Prostate gland (tissue), 2 donors: ENCODE data around the gene ZC3H12C. TPM values are rescaled to one million over a fixed set of nuclear protein-coding genes. Genes with fewer than 3 reads are reported as not detected.

ENCODE experiments used
- DNase-seq: peaks from one replicate; pipeline ENCODE4 v3.0.0-alpha.2; 2019; ENCODE audit warnings: low spot score
- H3K27ac ChIP-seq, 2 donors: fragments of 200-600 bp; sonication (generic); 2 replicates each; pipeline ENCODE4 v1.5.1; 2017 to 2019
- H3K27me3 ChIP-seq: fragments of 200-600 bp; sonication (generic); replicated peaks from 2 replicates; pipeline ENCODE4 v1.5.1; 2019; ENCODE audit not compliant: insufficient read depth
- H3K36me3 ChIP-seq, 2 donors: fragments of 200-600 bp; sonication (generic); 1 replicate in 1 of 2; 2 replicates in 1 of 2; pipeline versions ENCODE4 v1.5.1 to v1.8.1; 2017 to 2019
- H3K4me1 ChIP-seq: fragments of 200-600 bp; sonication (generic); replicated peaks from 2 replicates; pipeline ENCODE4 v1.5.1; 2019
- H3K4me3 ChIP-seq, 2 donors: fragments of 200-600 bp; sonication (generic); 2 replicates each; pipeline ENCODE4 v1.5.1; 2017 to 2019
- H3K9me3 ChIP-seq: fragments of 200-600 bp; sonication (generic); 2 replicates; pipeline ENCODE4 v1.5.1; 2017
- CTCF ChIP-seq, 4 experiments: fragments of 200-600 bp in 2 of 4; fragments of 450-650 bp in 2 of 4; sonication (generic) in 2 of 4; IDR thresholded peaks; 1 replicate in 3 of 4; 2 replicates in 1 of 4; pipeline ENCODE4 v1.5.1; 2016 to 2019; ENCODE audit warnings: antibody characterized with exemption in 4 of 4, mild to moderate bottlenecking in 2 of 4, moderate library complexity in 2 of 4
- POLR2A ChIP-seq: fragments of 450-650 bp; IDR thresholded peaks from one replicate; pipeline ENCODE4 v1.6.1; 2016; ENCODE audit warnings: antibody characterized with exemption, mild to moderate bottlenecking
- POLR2AphosphoS5 ChIP-seq: sonication (generic); formaldehyde crosslinking; IDR thresholded peaks from one replicate; pipeline ENCODE4 v1.6.1; 2017; ENCODE audit warnings: antibody characterized with exemption
- WGBS: methylation state at CpG from one replicate; pipeline ENCODE4 v1.1.5; 2018; 5-methylcytosine and 5-hydroxymethylcytosine counted together
- intact Hi-C: fragments of 100-400 bp; cut with DNase I; formaldehyde crosslinking; loops from one replicate; pipeline ENCODE4 v1.14.2; 2022
- total RNA-seq, 2 donors: library from RNA; depleted of rRNA; stranded (reverse); fragments of >200 nt; gene quantifications; one replicate each; pipeline ENCODE4 v1.1.0, GENCODE V29; 2016

Gene ZC3H12C
- total RNA-seq, 2 donors from 2014 or later: 6.5 to 11.9 TPM

- 90% methylated on average over 4 of the region's 4 CpGs for WGBS
- H3K9me3 ChIP-seq: no peaks in the 10 kb centered on the region
- DNase-seq: no peak
- no peaks in the 10 kb centered on the region for H3K36me3 ChIP-seq
- H3K4me1 ChIP-seq: no peaks in the 10 kb centered on the region
- H3K27me3 ChIP-seq: no peaks in the 10 kb centered on the region
- intact Hi-C loops: no loop called here
- no peak overlapping the region for H3K4me3 ChIP-seq
- no peak overlapping the region for H3K27ac ChIP-seq
- TF ChIP-seq CTCF (IDR thresholded peaks at IDR 0.05) (no peak), POLR2A (no peak), POLR2AphosphoS5 (no peak)
Observed at GRCh38 chr11:110219006-110219785, 126.0 kb downstream of the ZC3H12C start.

Other genes with a start within 250 kb of the ZC3H12C start
- gene RDX, start 203.2 kb downstream of the ZC3H12C start, total RNA-seq: 100 to 1,000 TPM in 1 of 2 donors, 10 to 100 TPM in 1; 45.4 to 136 TPM